Retinal pigment epithelial cell (primary cell): ENCODE measurements around the gene LHPP.

Experiments
- DNase-seq: peaks from one replicate; pipeline ENCODE4 v3.0.0-alpha.2; 2010; ENCODE audit warnings: low read depth
- H3K4me3 ChIP-seq: 2 replicates; pipeline ENCODE4 v1.5.1; 2011; ENCODE audit warnings: mild to moderate bottlenecking, low read length, control low read depth, moderate library complexity
- TF ChIP-seq, protein P1 (sequence below): conservative IDR thresholded peaks from 2 replicates; pipeline ENCODE4 v1.5.1; 2011; ENCODE audit warnings: low read depth, low read length, control low read depth, inconsistent platforms

The LHPP gene

DNA sequence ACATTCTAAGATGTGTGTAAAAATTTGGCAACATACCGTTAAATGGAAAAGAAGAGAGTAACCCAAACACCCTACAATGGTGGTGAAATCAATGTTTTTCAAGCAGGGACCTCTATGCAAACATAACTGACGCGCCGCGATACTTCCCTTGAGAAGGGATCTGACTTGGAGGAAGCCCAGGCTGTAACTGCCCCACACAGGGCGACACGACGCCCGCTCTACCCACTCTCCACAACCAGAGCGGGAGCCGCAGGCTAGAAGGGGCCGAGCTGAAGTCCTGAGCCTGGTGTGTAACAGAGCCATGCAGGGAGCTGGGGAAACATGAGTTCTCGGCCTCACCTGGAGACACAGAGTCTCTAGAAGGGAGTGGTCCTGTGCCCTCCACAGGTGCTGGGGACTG lies 162.4 kb downstream of the LHPP start:
- H3K4me3 ChIP-seq: no peak overlapping the region
- DNase-seq: no peak
- TF ChIP-seq, protein P1, sequence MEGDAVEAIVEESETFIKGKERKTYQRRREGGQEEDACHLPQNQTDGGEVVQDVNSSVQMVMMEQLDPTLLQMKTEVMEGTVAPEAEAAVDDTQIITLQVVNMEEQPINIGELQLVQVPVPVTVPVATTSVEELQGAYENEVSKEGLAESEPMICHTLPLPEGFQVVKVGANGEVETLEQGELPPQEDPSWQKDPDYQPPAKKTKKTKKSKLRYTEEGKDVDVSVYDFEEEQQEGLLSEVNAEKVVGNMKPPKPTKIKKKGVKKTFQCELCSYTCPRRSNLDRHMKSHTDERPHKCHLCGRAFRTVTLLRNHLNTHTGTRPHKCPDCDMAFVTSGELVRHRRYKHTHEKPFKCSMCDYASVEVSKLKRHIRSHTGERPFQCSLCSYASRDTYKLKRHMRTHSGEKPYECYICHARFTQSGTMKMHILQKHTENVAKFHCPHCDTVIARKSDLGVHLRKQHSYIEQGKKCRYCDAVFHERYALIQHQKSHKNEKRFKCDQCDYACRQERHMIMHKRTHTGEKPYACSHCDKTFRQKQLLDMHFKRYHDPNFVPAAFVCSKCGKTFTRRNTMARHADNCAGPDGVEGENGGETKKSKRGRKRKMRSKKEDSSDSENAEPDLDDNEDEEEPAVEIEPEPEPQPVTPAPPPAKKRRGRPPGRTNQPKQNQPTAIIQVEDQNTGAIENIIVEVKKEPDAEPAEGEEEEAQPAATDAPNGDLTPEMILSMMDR: no peak

- TF ChIP-seq, protein P1: no peak
- DNase-seq: no peak
- no peak overlapping the region for H3K4me3 ChIP-seq
These were observed 162.8 kb downstream of the LHPP start for GRCh38 chr10:124624466-124624865.

- TF ChIP-seq, protein P1: no peak
- H3K4me3 ChIP-seq: no peak overlapping the region
- no peak for DNase-seq
These were observed 163.3 kb downstream of the LHPP start for GRCh38 chr10:124624895-124625294.

- DNase-seq: no peak
- TF ChIP-seq, protein P1: no peak
- no peak overlapping the region for H3K4me3 ChIP-seq
These were observed 164.2 kb downstream of the LHPP start for GRCh38 chr10:124625831-124626238.

DNA sequence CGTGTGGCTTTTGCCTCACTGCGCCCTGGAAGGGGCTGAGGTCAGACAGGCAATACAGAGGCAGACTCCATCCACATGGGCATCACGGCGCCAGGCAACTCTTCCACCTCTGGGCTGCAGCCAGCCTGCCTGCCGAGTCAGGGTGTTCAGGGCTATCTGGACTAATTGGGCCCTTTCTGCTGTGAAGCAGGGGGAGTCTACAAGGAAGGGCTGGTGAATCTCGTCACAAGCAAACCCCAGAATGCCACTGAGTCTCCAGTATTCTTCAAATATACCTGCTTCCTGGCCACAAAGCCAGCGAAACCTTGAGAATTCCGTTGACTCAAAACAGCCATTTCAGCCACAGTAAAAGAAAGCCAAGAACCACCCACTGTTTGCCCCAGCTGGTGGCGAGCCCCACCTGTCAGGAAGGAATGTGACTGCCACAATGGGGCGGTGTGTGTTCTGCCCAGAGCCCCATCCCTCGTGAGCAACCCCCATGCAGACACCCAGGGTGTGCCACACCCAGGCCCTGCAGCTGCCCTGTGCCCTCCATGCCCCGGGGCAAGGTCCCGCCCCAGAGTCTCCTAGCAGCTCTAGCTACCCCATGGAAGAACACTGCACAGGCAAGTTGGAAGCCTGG lies 165.2 kb downstream of the LHPP start:
- TF ChIP-seq, protein P1: no peak
- no peak for DNase-seq
- no peak overlapping the region for H3K4me3 ChIP-seq

DNA sequence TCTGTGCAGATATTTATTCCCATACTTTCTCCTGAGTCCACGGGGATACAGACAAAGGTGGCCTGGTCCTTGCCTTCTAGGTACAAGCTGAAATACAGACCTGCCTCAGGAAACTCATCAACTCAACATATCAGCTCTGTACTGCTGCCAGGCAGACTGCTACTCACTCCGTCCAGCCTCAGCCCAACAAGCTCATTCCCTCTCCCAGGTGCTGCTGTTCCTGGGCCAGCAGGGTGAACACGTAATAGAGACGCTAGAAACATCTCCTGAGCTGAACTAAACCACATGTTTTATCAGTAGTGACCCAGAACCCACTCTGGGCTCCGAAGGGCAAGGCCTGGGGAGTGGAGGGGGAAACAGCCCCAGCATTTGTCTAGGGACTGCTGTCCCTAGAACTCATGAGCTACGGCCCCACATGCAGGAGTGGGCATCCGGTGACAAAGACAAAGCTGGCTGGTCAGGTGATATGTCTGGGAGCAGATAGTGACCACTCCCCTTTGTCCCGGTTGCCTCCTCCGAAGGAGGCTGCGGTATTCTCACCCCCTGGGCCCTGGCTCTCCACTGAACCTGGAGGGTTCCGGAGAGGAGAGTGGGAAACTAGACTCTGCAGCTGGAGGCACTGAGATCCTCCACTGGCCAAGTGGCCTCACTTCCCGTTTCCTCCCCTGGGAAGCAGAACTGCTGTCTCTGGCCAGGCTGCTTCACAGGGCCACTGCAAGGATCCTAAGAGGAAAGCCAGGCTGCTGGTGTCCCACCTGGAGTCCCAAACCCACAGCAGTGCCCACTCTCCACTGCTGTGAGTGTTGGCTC lies 166.4 kb downstream of the LHPP start:
- H3K4me3 ChIP-seq: no peak overlapping the region
- TF ChIP-seq, protein P1: no peak
- no peak for DNase-seq

- no peak overlapping the region for H3K4me3 ChIP-seq
- TF ChIP-seq, protein P1: no peak
- no peak for DNase-seq
These were observed 167.0 kb downstream of the LHPP start for GRCh38 chr10:124628676-124629021.
